GM12801 (cell line): ENCODE data around the gene FARSB.

Experiments
- TF ChIP-seq, protein P1 (sequence below): IDR thresholded peaks from one replicate; pipeline ENCODE4 v1.5.1; 2011; ENCODE audit warnings: control low read depth; ENCODE audit not compliant: insufficient read length; ENCODE audit errors: extremely low read depth

The FARSB gene

DNA sequence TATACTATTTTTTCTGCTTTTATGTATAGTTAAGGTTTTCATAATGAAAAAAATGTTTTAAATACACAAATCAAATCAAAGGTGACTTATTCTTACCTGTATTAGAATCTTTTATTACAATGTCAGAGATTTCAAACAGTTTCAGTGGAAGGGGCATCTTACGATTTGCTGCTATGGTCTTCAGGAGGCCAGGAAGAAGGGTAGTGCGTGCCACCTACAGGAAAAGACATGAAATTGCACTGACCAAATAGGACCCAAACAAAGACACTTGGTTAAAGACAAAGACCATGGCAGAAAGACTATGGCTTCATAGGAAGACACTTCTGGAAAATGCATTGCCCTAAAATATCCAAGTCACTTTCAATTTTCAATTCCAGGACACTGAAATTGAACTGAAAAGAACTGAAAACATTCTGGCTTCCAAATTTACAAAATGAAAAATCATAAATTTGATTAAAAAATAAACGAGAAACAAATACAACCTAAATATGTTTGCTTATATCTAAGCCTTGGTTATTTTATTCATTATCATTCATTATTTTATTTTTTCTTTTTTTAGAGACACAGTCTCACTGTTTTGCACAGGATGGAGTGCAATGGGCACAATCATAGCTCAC is 42.1 kb downstream of the FARSB start:
- TF ChIP-seq, protein P1, sequence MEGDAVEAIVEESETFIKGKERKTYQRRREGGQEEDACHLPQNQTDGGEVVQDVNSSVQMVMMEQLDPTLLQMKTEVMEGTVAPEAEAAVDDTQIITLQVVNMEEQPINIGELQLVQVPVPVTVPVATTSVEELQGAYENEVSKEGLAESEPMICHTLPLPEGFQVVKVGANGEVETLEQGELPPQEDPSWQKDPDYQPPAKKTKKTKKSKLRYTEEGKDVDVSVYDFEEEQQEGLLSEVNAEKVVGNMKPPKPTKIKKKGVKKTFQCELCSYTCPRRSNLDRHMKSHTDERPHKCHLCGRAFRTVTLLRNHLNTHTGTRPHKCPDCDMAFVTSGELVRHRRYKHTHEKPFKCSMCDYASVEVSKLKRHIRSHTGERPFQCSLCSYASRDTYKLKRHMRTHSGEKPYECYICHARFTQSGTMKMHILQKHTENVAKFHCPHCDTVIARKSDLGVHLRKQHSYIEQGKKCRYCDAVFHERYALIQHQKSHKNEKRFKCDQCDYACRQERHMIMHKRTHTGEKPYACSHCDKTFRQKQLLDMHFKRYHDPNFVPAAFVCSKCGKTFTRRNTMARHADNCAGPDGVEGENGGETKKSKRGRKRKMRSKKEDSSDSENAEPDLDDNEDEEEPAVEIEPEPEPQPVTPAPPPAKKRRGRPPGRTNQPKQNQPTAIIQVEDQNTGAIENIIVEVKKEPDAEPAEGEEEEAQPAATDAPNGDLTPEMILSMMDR = peak; percentile 69

DNA sequence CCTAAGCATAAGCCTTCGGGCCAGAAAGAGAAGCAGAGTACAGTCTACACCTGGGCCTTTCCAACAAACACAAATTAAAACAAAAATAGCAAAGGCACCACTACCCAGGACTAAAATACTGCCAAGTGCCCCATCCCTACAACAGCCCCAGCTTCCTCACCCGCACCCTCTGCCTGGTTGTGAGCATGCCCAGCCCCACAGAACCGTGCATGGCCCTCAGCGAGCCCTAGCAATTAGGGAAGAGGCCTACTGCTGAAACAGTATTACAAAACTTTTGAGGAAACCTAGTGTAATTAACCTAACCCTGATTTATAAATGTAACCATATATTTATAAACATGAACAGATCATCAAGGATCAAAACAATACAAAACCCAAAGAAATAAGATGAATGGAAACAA is 44.2 kb downstream of the FARSB start:
- TF ChIP-seq, protein P1 = no peak

DNA sequence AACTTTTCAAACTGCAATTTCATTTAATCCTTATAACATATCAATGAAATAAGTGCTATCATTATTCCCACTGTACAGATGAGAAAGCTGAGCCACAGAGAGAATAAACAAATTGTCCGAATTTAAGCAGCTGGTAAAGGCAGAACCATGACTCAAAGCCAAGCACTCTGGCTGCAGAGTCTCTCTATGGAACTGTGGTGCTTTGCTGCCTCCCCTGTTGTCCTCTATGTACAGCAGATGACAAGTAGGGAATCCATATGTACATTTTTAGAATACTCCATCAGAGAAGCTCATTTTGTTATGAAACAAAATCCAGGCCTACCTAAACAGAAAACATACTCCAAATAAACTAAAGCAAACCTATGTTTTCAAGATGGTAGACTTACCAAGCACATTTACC is 45.1 kb downstream of the FARSB start:
- TF ChIP-seq, protein P1 = no peak

- TF ChIP-seq, protein P1 = no peak
Measured at GRCh38 chr2:222609381-222609780, 46.5 kb downstream of the FARSB start.

- TF ChIP-seq, protein P1 = no peak
Measured at GRCh38 chr2:222608081-222608480, 47.8 kb downstream of the FARSB start.

GRCh38 chr2:222606306-222606705 is 49.6 kb downstream of the FARSB start:
- TF ChIP-seq, protein P1 = no peak

- TF ChIP-seq, protein P1 = no peak
Measured at GRCh38 chr2:222604749-222605515, 51.0 kb downstream of the FARSB start.
